NCI-H446 treated with DMSO at 0.1 percent for 48 hours (cell line): ENCODE measurements around the gene ZNF469.

ENCODE experiments used
- DNase-seq: peaks from one replicate; lab custom pipeline; 2025; lab: John Stamatoyannopoulos, UW

ZNF469 gene

GRCh38 chr16:88378401-88378800 lies 4.4 kb upstream of the ZNF469 start:
- DNase-seq: no peak

DNA sequence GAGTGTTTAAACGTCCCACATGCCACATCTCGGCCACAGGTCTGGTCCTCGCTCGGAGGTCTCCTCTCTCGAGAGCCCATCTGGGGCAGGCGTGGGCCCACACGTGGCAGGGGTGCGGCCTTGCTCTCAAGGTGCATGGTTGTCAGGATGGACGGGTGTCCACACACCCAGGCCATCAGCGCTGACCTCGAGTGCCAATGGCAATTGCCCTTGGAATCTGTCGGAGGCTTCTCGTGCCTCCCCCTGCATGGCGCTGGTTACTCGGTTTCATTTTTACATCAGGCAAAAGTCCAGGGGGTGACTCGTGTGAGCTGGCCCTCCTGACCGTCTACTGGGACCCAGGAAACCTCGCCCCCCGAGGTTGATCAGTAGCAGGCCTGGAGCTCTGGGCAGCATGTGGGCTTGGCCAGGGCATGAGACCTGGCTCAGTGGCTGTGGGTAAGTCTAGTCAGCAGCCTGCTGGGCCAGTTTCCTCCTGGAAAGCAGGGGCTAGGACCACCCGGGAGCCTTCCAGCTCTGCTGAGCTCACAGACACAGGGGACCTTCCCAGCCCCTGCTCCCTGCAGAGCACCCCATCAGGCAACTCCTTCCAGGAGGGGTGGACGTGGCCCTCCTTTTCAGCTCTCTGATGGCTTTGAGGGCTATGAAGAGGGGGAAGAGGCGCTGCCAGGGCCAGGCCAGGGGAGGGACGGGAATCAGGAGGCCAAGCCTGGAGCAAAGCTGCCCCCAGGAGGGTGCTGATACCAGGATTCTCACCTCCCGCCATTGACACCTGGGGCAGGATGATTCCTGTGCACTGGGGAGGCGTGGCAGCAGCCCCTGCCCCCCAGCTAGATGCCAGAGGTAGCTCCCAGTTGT lies 3.7 kb upstream of the ZNF469 start:
- no peak for DNase-seq

- DNase-seq: no peak
These were observed 3.1 kb upstream of the ZNF469 start for GRCh38 chr16:88379694-88380040.

DNA sequence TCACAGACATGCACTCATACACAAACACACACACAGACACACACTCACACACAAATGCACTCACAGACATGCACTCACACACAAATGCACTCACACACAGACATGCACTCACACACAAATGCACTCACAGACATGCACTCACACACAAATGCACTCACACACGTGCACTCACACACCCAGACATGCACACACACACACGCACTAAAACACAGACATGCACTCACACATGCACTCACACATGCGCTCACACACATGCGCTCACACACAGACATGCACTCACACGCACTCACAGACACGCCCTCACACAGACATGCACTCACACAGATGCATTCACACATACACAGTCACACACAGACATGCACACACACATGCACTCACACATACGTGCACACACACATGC lies 2.7 kb upstream of the ZNF469 start:
- no peak for DNase-seq

DNA sequence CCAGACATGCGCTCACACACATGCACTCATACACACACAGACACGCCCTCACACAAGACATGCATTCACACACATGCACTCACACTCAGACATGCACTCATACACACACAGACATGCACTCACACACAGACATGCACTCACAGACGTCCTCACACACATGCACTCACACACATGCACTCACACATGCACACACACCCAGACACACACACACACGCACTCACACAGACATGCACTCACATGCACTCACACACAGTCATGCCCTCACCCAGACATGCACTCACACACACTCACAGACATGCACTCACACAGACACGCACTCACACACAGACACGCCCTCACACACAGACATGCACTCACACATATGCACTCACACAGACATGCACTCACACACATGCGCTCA lies 2.1 kb upstream of the ZNF469 start:
- no peak for DNase-seq

- no peak for DNase-seq
These were observed 823 bp upstream of the ZNF469 start for GRCh38 chr16:88381820-88382451.

- DNase-seq: no peak
These were observed 852 bp downstream of the ZNF469 start for GRCh38 chr16:88383401-88384221.

DNA sequence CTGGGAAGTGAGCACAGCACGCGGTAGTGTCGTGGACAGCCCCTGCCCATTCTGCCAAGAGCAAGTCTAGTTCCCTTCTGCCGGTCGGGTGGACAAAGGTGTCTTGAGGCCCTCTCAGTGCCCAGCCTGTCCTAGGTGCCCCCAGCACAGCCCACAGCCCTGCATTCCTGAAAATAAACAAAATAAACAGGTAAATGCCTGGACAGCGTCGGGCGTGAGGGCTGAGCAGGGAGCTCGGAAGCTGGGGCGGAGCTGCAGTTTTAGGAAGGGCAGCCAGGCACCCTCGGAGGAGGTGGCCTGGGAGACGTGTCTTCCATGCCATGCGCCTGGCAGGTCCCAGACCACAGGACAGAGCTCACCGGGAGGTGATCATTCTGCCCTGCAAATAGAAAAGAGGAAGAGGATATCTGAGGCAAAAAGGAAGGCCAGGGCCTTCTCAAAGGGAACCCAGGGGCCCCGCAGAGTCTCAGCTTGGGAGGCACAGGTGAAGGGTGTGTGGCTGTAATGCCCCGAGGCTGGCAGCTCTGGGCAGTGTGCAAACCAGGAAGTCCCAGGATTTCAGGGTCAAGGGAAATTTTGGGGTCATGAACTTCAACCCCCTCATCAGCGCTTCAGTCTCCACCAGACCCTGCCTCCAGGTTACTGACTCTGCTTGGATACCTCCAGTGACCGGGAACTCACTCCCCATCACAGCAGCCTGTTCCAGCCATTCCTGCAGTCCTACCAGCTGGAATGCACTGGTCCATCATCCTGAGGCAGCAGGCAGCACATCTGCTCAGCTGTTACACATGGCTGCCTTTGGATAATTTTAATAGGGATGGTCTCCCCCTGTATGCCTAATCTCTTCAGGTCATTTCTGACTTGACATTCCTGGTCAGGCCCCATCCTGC lies 1.7 kb downstream of the ZNF469 start:
- DNase-seq: no peak

DNA sequence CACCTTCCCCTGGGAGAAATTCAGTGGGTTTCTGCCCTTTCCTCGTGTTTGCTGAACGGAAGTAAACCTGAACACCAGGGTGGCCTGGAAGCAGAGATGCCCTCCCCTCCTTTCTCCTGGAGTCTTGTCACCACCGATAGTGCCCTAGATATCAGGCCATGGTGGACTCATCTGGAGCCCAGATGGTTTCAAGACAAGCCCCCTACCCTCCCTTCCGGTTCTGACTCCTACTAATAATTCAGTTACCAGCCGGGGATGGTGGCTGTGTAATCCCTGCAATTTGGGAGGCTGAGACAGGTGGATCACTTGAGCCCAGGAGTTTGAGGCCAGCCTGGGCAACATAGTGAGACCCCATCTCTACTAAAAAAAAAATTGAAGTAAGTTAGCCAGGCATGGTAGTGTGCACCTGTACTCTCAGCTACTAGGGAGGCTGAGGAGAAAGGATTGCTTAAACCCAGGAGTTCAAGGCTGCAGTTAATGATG lies 2.4 kb downstream of the ZNF469 start:
- no peak for DNase-seq

DNA sequence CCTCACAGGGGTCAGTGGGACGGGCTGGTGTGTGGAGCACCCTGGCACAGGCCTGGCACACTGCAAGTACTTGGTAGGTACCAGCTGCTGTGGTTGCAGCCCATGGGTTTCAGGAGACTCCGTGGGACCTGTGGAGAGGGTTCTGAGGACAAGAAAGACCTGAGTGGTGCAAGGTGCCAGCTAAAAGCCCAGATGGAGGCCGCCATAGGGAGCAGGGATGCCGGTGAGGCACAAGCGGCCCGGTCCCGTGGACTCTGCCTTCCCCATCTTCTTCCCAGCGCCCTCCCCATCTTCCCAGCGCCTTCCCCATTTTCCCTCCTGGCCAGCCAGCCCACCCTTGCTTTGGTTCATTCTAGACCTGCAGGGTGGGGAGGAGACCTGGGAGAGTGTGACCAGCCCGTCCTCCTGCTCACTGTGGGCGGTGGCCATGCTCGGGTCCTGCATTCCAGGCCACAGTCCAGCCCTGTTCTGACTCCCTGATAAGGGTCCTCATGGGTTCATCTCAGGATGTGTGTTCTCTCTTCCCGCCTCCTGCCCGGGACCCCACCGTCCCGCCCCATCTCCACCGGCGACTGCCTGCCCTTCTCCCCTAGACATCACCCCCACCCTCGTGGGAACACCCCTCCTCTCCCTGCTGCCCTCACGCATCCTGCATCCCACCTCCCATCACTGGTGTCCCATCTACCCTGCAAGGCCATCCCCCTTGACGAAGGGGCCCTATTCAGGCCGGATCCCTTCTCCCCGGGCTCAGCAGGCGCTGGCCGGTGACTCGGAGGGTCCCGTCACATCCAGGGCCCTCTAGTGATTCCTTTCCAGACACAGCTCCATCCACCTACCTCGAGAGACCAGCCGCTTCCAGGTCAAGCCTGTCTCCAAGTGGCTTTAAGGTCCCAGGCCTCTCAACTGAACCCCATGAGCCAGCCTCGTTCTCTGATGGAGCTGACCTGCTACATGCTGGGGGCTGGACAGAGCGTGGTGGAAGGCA lies 3.4 kb downstream of the ZNF469 start:
- no peak for DNase-seq

DNA sequence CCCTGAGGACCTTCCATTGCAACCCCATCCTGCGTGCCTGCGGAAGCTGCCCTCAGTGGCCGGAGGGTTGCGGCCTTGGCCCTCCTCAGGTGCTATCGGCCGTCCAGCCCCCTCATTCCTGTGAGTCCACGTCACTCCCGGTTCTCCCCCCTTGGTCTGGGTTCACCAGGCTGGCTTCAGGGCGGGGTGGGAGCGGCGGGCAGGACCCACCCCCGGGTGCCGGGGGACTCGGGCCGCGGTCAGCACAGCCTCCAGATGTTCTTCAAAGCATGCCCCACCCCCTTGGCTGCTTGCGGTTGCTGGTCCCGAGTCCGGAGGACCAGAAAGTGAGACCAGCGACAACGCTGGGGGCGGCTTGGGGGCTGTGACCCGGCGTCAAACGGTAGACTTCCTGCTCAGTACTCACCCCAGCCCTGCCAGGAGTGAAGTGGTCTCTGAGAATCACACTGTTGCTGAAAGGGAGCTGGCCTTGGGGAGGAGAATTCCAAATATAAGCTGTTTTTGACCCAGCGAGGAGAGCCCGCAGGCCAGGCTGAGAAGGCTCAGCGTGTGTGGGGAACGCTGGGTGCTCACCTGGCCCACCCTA lies 4.5 kb downstream of the ZNF469 start:
- DNase-seq: no peak

DNA sequence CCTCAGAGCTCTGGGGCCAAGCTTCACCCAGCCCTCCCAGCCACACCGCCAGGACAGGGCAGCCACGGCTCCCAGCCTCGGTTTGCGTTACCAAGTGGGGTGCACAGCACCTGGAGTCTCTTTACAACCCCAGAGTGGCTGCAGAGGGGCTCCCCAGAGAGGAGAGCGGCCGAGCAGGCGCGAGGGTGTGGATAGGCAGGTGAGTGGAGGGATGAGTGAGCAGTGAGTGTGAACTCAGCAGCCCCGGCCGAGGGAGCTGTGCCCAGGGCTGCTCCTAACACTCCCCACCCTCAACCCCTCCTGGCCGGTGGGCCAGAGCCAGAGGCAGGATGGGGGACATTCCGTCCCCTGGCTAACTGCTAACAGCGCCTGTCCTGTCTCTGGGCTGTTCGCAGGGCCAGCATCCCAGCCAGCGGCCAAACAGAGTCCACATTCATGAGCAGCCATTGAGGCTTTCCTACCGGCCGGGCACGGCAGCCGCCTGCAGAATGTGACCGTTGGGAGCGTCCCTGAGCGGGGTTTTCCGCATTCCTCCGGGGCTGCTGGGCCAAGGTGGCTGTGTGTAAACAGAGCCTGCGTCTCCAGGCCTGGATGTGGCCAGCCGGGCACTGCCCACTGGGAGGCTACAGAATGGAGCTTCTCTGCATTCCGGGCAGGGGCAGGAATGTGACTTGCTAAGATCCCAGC lies 5.3 kb downstream of the ZNF469 start:
- no peak for DNase-seq

GRCh38 chr16:88389191-88389590 lies 6.4 kb downstream of the ZNF469 start:
- DNase-seq: no peak

DNA sequence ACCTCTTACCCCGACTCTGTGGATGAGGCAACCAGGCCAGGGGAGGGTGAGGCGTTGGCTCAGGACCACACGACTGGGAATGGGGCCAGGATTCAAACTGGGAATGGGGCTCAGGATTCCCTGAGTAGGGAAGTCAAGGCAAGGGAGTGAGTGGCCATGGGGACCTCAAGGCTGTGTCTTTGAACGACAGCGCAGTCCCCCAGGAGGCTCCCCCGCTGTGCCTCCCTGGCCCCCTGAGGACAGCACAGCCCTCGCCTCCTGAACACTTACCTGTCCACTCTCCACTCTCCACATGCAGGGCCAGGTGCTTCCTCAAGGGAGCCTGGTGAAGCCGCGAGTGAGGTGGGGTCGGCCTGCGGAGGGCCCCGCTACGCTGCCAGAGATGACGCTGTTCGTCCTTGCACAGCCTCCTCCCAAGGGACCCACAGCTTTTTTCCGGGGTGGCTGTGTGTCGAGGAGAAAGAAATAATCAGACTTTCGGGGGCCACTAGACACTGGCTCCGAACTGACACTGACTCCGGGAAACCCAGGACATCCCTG lies 6.9 kb downstream of the ZNF469 start:
- DNase-seq: no peak

DNA sequence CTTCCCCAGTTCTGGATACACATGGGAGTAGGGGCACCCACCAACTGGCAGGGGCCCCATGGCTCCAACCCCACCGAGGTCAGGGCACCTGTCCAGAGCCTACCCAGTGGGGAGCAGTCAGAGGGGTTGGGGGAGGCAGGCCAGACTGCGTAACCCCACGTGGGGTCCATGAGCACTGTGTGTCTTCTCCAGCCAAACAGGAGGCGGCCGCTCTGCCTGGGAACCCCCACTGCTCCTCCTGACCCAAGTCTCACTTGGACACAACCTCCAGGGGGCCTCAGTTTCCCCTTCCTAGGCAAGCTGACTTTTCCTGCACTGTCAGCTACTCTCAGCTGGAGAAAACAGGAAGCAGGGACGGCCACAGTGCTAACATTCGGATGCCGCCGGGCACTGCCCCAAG lies 7.5 kb downstream of the ZNF469 start:
- no peak for DNase-seq

- DNase-seq: no peak
These were observed 8.0 kb downstream of the ZNF469 start for GRCh38 chr16:88390735-88391134.

- no peak for DNase-seq
These were observed 8.5 kb downstream of the ZNF469 start for GRCh38 chr16:88391144-88391850.

- no peak for DNase-seq
These were observed 9.4 kb downstream of the ZNF469 start for GRCh38 chr16:88392111-88392510.

DNA sequence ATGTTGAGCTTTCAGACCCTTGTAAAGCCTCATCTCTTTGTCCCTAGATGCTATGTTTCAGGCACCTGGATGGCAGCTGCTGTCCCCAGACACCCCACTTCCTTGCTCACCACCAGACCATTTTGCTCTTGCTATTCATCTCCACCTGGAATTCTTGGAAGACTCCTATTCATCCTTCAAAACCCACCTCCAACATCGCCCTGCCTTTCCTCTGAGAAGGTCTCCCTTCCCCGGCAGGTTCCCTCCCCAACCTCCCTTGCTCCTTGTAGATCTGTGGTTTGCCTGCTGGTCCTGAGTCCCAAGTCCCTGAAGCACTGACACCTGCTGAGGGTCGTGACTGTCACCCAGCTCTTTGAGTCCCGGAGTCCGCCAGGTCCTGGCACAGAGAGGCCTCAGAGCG lies 9.9 kb downstream of the ZNF469 start:
- DNase-seq: no peak
